B cell (primary cell): ENCODE data around the gene SMTNL1. TPM values are rescaled to one million over a fixed set of nuclear protein-coding genes. Genes with fewer than 3 reads are reported as not detected.

ENCODE experiments used
- ATAC-seq: fragments of 200-7000 bp; cut with Tn5 transposase; one replicate; pipeline ENCODE4 v1.10.0; 2021; ENCODE audit warnings: low read depth, mild to moderate bottlenecking, moderate number of reproducible peaks, moderate library complexity
- CTCF ChIA-PET: fragments of 350-600 bp; sonication (Branson Sonifier 250); formaldehyde crosslinking; loops from one replicate; lab custom pipeline; 2021; ENCODE audit warnings: antibody characterized with exemption, inconsistent platforms; lab: Charles Lee
- POLR2A ChIA-PET: fragments of 350-600 bp; sonication (Branson Sonifier 250); formaldehyde crosslinking; loops from one replicate; lab custom pipeline; 2021; ENCODE audit warnings: antibody characterized with exemption; lab: Charles Lee
- DNase-seq: peaks from one replicate; pipeline ENCODE4 v3.0.0; 2013
- H2AFZ ChIP-seq: 2 replicates; pipeline ENCODE4 v1.6.1; 2012; ENCODE audit warnings: mild to moderate bottlenecking, low read depth, low read length; ENCODE audit not compliant: insufficient read depth, poor library complexity, severe bottlenecking
- H3K27ac ChIP-seq, 2 donors: 1 replicate in 1 of 2; 2 replicates in 1 of 2; pipeline ENCODE4 v1.5.1; 2012 to 2013; ENCODE audit warnings: low read length in 2 of 2, mild to moderate bottlenecking in 2 of 2, moderate library complexity in 1 of 2
- H3K27me3 ChIP-seq, 4 experiments: fragments of 200-600 bp in 1 of 4; sonication (generic) in 1 of 4; replicated peaks in 1 of 4; 1 replicate in 2 of 4; 2 replicates in 2 of 4; pipeline versions ENCODE4 v1.6.1 to v1.7.0; 2013 to 2016; ENCODE audit warnings: low read length in 3 of 4, mild to moderate bottlenecking in 2 of 4, mixed read lengths in 1 of 4, moderate library complexity in 1 of 4; ENCODE audit not compliant: insufficient read depth in 4 of 4, control insufficient read depth in 3 of 4; ENCODE audit errors: control extremely low read depth in 1 of 4
- H3K36me3 ChIP-seq, 2 experiments: replicated peaks in 1 of 2; 1 replicate in 1 of 2; 2 replicates in 1 of 2; pipeline versions ENCODE4 v1.6.1 to v1.7.1; 2013; ENCODE audit warnings: low read length in 1 of 2; ENCODE audit not compliant: insufficient read depth in 2 of 2, control insufficient read depth in 1 of 2; ENCODE audit errors: control extremely low read depth in 1 of 2, extremely low read depth in 1 of 2
- H3K4me1 ChIP-seq, 2 donors: fragments of 200-600 bp in 1 of 2; sonication (generic) in 1 of 2; 1 replicate in 1 of 2; 2 replicates in 1 of 2; pipeline versions ENCODE4 v1.5.1 to v1.6.1; 2013 to 2017; ENCODE audit warnings: low read length in 2 of 2; ENCODE audit not compliant: control insufficient read depth in 2 of 2, insufficient read depth in 2 of 2
- H3K4me2 ChIP-seq: replicated peaks from 2 replicates; pipeline ENCODE3; 2012; ENCODE audit warnings: mild to moderate bottlenecking, low read depth, low read length; ENCODE audit not compliant: poor library complexity, severe bottlenecking
- H3K4me3 ChIP-seq, 5 experiments: fragments of 200-600 bp in 1 of 5; sonication (generic) in 1 of 5; 1 replicate in 3 of 5; 2 replicates in 2 of 5; pipeline versions ENCODE4 v1.5.1 to v1.7.0; 2011 to 2016; ENCODE audit warnings: low read length in 4 of 5, mild to moderate bottlenecking in 4 of 5, low read depth in 2 of 5, control low read depth in 1 of 5, moderate library complexity in 1 of 5; ENCODE audit not compliant: insufficient read depth in 1 of 5; ENCODE audit errors: control extremely low read depth in 1 of 5, extremely low read depth in 1 of 5
- H3K79me2 ChIP-seq: fragments of 200-600 bp; sonication (generic); one replicate; pipeline ENCODE4 v1.6.0; 2016; ENCODE audit warnings: low read length; ENCODE audit not compliant: control insufficient read depth, insufficient read depth
- H3K9ac ChIP-seq: fragments of 200-600 bp; sonication (generic); 2 replicates; pipeline ENCODE4 v1.6.1; 2017; ENCODE audit warnings: mild to moderate bottlenecking, low read length, moderate library complexity
- H3K9me3 ChIP-seq, 3 donors: one replicate each; pipeline versions ENCODE4 v1.6.1 to v1.7.1; 2013; ENCODE audit warnings: low read length in 2 of 3; ENCODE audit not compliant: control insufficient read depth in 2 of 3, insufficient read depth in 1 of 3; ENCODE audit errors: control extremely low read depth in 1 of 3
- H4K20me1 ChIP-seq: 2 replicates; pipeline ENCODE4 v1.6.0; 2012; ENCODE audit warnings: mild to moderate bottlenecking, low read length; ENCODE audit not compliant: insufficient read depth, control insufficient read depth, poor library complexity, severe bottlenecking
- H3K27ac Mint-ChIP-seq: one replicate; pipeline ENCODE4 v1.8.0; 2021; ENCODE audit warnings: mixed read lengths
- H3K27me3 Mint-ChIP-seq: one replicate; pipeline ENCODE4 v1.8.0; 2021; ENCODE audit warnings: mixed read lengths
- H3K4me1 Mint-ChIP-seq: one replicate; pipeline ENCODE4 v1.8.0; 2021; ENCODE audit warnings: mixed read lengths
- H3K4me3 Mint-ChIP-seq: one replicate; pipeline ENCODE4 v1.8.0; 2021; ENCODE audit warnings: mixed read lengths
- H3K9me3 Mint-ChIP-seq: one replicate; pipeline ENCODE4 v1.8.0; 2022; ENCODE audit warnings: mixed read lengths; ENCODE audit not compliant: insufficient read depth
- CTCF ChIP-seq: fragments of 200-600 bp; IDR thresholded peaks from one replicate; pipeline ENCODE4 v1.8.0; 2022; ENCODE audit warnings: antibody characterized with exemption, mild to moderate bottlenecking
- EZH2 ChIP-seq: IDR thresholded peaks from 2 replicates; pipeline ENCODE4 v1.6.1; 2012; ENCODE audit warnings: borderline replicate concordance, low read depth, mild to moderate bottlenecking, moderate library complexity, low read length; ENCODE audit not compliant: insufficient read depth, poor library complexity, severe bottlenecking
- WGBS: methylation state at CpG from one replicate; pipeline ENCODE4 v1.1.5; 2013; ENCODE audit warnings: missing lambda C conversion rate; ENCODE audit not compliant: insufficient coverage; 5-methylcytosine and 5-hydroxymethylcytosine counted together
- intact Hi-C: fragments of 100-400 bp; cut with micrococcal nuclease; formaldehyde crosslinking; loops from one replicate; pipeline ENCODE4 v1.10.0; 2022
- polyA plus RNA-seq: library from polyadenylated mRNA; depleted of rRNA; stranded (reverse); fragments of >200 nt; gene quantifications from 2 replicates; pipeline ENCODE4 v1.2.3, GENCODE V29; 2012
- total RNA-seq, 2 donors: library from RNA; stranded (reverse); fragments of 120-200 nt in 1 of 2; gene quantifications; 1 replicate in 1 of 2; 2 replicates in 1 of 2; pipeline versions ENCODE4 v1.2.3 to v1.2.4, GENCODE V29; 2013 to 2022

SMTNL1 gene
- total and polyA plus RNA-seq, 2 donors (not counting 1 experiment from before 2014, with no cell fraction given), result not detected

DNA sequence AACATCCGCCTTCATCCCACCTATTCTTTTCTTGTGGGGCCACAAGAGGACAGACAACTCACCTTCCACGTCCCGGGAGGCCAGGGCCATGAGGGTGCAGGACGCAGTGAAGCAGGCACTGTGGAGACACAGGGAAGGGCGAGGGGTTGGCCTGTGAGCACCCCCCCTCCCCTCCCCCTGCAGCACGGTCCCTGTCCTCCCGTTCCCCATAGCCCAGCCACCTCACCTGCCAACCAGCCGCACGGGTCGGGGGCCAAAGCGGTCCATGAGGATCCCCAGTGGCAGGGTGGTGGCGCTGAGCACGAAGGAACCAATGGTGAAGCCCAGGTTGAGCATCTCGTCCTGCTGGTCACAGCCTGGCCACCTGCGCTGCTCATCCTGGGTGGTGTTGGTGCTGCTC is 36.5 kb upstream of the SMTNL1 start:
- Mint-ChIP-seq H3K27me3 (no peaks in the 10 kb centered on the region), H3K4me3 (no peak overlapping the region), H3K9me3 (no peaks in the 10 kb centered on the region), H3K4me1 (peaks cover 6% of the 10 kb centered on the region), H3K27ac (no peak overlapping the region)
- H3K79me2 ChIP-seq, result no peaks in the 10 kb centered on the region
- 96% methylated on average over 9 of the region's 15 CpGs for WGBS
- no peak overlapping the region for H3K4me3 ChIP-seq
- CTCF ChIA-PET, result interaction anchor here (1.1 to 7.6 kb wide), 5 partner anchors 7 to 43 kb away, joined by 3 to 34 read pairs (median 12); no protein-coding TSS in a partner anchor
- no peak for ATAC-seq
- TF ChIP-seq CTCF, result no peak
- no peak for TF ChIP-seq EZH2
- peaks cover 0 to 4% (median 0%) of the 10 kb centered on the region in 3 donors for H3K9me3 ChIP-seq
- H3K27ac ChIP-seq, result no peak overlapping the region
- peaks cover 0 to 6% of the 10 kb centered on the region in 2 donors for H3K4me1 ChIP-seq
- H3K9ac ChIP-seq, result no peak overlapping the region
- H3K4me2 ChIP-seq, result no peak overlapping the region
- H3K27me3 ChIP-seq, result no peaks in the 10 kb centered on the region
- intact Hi-C loops, result no loop called here
- POLR2A ChIA-PET, result no interaction called here
- no peak for DNase-seq
- no peak overlapping the region for H2AFZ ChIP-seq
- no peaks in the 10 kb centered on the region for H4K20me1 ChIP-seq
- H3K36me3 ChIP-seq, result peaks cover 0 to 3% of the 10 kb centered on the region in 2 experiments

DNA sequence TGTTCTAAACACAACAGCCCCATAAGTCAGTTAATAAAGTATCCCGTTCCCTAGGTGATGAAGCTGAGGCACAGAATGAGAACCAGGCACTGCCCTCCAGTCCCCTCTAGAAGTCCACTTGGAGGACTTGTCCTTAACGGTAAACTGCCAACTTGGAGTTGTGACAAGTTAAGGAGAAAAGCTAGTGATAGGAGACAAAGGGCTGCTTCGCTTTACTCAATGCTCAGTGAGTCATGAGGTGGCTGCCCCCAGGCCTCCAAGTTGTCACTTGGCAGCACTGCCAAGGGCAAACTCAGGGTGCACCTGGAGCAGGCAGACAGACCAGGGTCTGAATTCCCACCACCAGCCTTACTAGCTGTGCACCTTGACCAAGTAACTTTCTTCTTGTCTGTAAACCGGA is 35.4 kb upstream of the SMTNL1 start:
- no peak overlapping the region for H3K4me2 ChIP-seq
- 100% methylated on average over 3 of the region's 4 CpGs for WGBS
- CTCF ChIA-PET, result interaction anchor here (1.1 to 7.6 kb wide), 4 partner anchors 8 to 44 kb away, joined by 3 to 34 read pairs (median 14); no protein-coding TSS in a partner anchor

More for the DNA sequence above, 35.4 kb upstream of the SMTNL1 start:
- no peak overlapping the region for H2AFZ ChIP-seq
- H3K9me3 ChIP-seq, result peaks cover 0 to 4% (median 0%) of the 10 kb centered on the region in 3 donors
- no peaks in the 10 kb centered on the region for H3K79me2 ChIP-seq
- Mint-ChIP-seq H3K9me3 (no peaks in the 10 kb centered on the region), H3K4me3 (no peak overlapping the region), H3K27me3 (no peaks in the 10 kb centered on the region), H3K4me1 (peaks cover 6% of the 10 kb centered on the region), H3K27ac (no peak overlapping the region)
- DNase-seq (no peak), ATAC-seq (no peak)
- POLR2A ChIA-PET, result no interaction called here
- H3K4me1 ChIP-seq, result peaks cover 0 to 6% of the 10 kb centered on the region in 2 donors
- intact Hi-C loops, result no loop called here
- H3K27ac ChIP-seq, result no peak overlapping the region
- H3K36me3 ChIP-seq, result peaks cover 0 to 3% of the 10 kb centered on the region in 2 experiments
- no peak overlapping the region for H3K9ac ChIP-seq
- H3K4me3 ChIP-seq, result no peak overlapping the region
- H4K20me1 ChIP-seq, result no peaks in the 10 kb centered on the region
- TF ChIP-seq EZH2, result no peak
- TF ChIP-seq CTCF, result no peak
- H3K27me3 ChIP-seq, result no peaks in the 10 kb centered on the region
